K562 (cell line): ENCODE results near the gene CWC22. TPM values are rescaled to one million over a fixed set of nuclear protein-coding genes. Genes with fewer than 3 reads are reported as not detected.

ENCODE experiments used
- ATAC-seq: fragments of 200-7000 bp; cut with Tn5 transposase; 3 replicates; pipeline ENCODE4 v1.9.1; 2020; ENCODE audit warnings: moderate library complexity
- BruUV-seq: library from RNA; stranded (reverse); fragments of 400-500 nt; replicated peaks from 2 replicates; lab custom pipeline; 2021; lab: Mats Ljungman, UMichigan
- CTCF ChIA-PET: fragments of 300-600 bp; formaldehyde crosslinking; extraction: SDS; loops from one replicate; lab custom pipeline; 2021; ENCODE audit warnings: low intra/inter-chr PET ratio; lab: Yijun Ruan, JAX
- POLR2A ChIA-PET: fragments of 300-600, 350-650 bp; sonication (Branson Sonifier 250); formaldehyde crosslinking; extraction: SDS; loops from one replicate; lab custom pipeline; 2021; ENCODE audit warnings: antibody characterized with exemption, inconsistent platforms; lab: Yijun Ruan, JAX
- DNase-seq, 4 experiments: peaks; one replicate each; pipeline versions ENCODE4 v3.0.0 to v3.0.0-alpha.2; 2011 to 2018; ENCODE audit warnings: low spot score in 3 of 4, mixed read lengths in 3 of 4; ENCODE audit errors: extremely low read depth in 1 of 4
- FAIRE-seq: peaks from 2 replicates; lab custom pipeline; 2011; peaks lifted over from hg19 to GRCh38; lab: Jason Lieb, UNC
- H2AFZ ChIP-seq: 2 replicates; pipeline ENCODE4 v1.6.0; 2011; ENCODE audit warnings: low read depth, low read length, control low read depth, inconsistent platforms
- H3K27ac ChIP-seq: fragments of 200-600 bp; 3 replicates; pipeline ENCODE4 v1.8.0; 2011; ENCODE audit warnings: low read depth, mild to moderate bottlenecking, control low read depth, inconsistent platforms, low read length, moderate library complexity, mixed read lengths; ENCODE audit errors: extremely low read depth
- H3K27me3 ChIP-seq, 2 experiments: fragments of 300-600 bp in 1 of 2; 2 replicates in 1 of 2; 3 replicates in 1 of 2; pipeline versions ENCODE4 v1.6.0 to v1.8.0; 2011; ENCODE audit warnings: inconsistent platforms in 2 of 2, low read length in 2 of 2, mild to moderate bottlenecking in 1 of 2, mixed read lengths in 1 of 2, moderate library complexity in 1 of 2; ENCODE audit not compliant: control insufficient read depth in 2 of 2, insufficient read depth in 2 of 2
- H3K36me3 ChIP-seq: fragments of 300-600 bp; 3 replicates; pipeline ENCODE4 v1.8.0; 2011; ENCODE audit warnings: mild to moderate bottlenecking, low read length, inconsistent platforms; ENCODE audit not compliant: control insufficient read depth, insufficient read depth
- H3K4me1 ChIP-seq, 2 experiments: fragments of 200-600 bp in 1 of 2; replicated peaks in 1 of 2; 2 replicates in 1 of 2; 3 replicates in 1 of 2; pipeline versions ENCODE4 v1.5.1 to v1.8.0; 2011; ENCODE audit warnings: inconsistent platforms in 2 of 2, low read length in 2 of 2, mild to moderate bottlenecking in 1 of 2, mixed read lengths in 1 of 2, moderate library complexity in 1 of 2; ENCODE audit not compliant: control insufficient read depth in 2 of 2, insufficient read depth in 2 of 2
- H3K4me2 ChIP-seq: 2 replicates; pipeline ENCODE4 v1.6.1; 2011; ENCODE audit warnings: low read length, control low read depth, inconsistent platforms, mixed read lengths; ENCODE audit not compliant: insufficient read depth
- H3K4me3 ChIP-seq: fragments of 200-600 bp; sonication (generic), shearing (Covaris generic); 2 replicates; pipeline ENCODE4 v1.5.1; 2016; ENCODE audit warnings: control low read depth, inconsistent platforms
- H3K79me2 ChIP-seq: fragments of 200-600 bp; 3 replicates; pipeline ENCODE4 v1.8.0; 2011; ENCODE audit warnings: low read length, inconsistent platforms; ENCODE audit not compliant: control insufficient read depth, insufficient read depth
- H3K9ac ChIP-seq, 2 experiments: 2 replicates each; pipeline versions ENCODE4 v1.6.0 to v1.6.1; 2011; ENCODE audit warnings: low read depth in 2 of 2, low read length in 2 of 2, control low read depth in 1 of 2, inconsistent platforms in 1 of 2, mild to moderate bottlenecking in 1 of 2, mixed read lengths in 1 of 2; ENCODE audit not compliant: insufficient read depth in 1 of 2
- H3K9me1 ChIP-seq: one replicate; pipeline ENCODE4 v1.6.0; 2011; ENCODE audit warnings: inconsistent platforms, mild to moderate bottlenecking, low read length, moderate library complexity; ENCODE audit not compliant: control insufficient read depth, insufficient read depth
- H3K9me3 ChIP-seq: replicated peaks from 2 replicates; pipeline ENCODE4 v1.5.1; 2011; ENCODE audit warnings: low read depth, low read length, inconsistent platforms; ENCODE audit not compliant: control insufficient read depth, insufficient read depth
- H4K20me1 ChIP-seq: replicated peaks from 2 replicates; pipeline ENCODE4 v1.6.1; 2011; ENCODE audit warnings: low read length, inconsistent platforms, mixed read lengths; ENCODE audit not compliant: control insufficient read depth, insufficient read depth
- CAMTA2 ChIP-seq: fragments of 250-450 bp; sonication (Bioruptor Pico); conservative IDR thresholded peaks from 2 replicates; pipeline ENCODE4 v1.5.1; 2022
- CCAR2 ChIP-seq: fragments of 200-400 bp; formaldehyde crosslinking; IDR thresholded peaks from 2 replicates; pipeline ENCODE4 v1.6.1; 2017; ENCODE audit warnings: mild to moderate bottlenecking, low read depth, low read length
- ELF4 ChIP-seq: fragments of 450-650 bp; formaldehyde crosslinking; IDR thresholded peaks from 2 replicates; pipeline ENCODE4 v1.4.0; 2022; ENCODE audit warnings: missing genetic modification characterization
- ESRRB ChIP-seq: fragments of 250-450 bp; sonication (Bioruptor Pico); IDR thresholded peaks from 2 replicates; pipeline ENCODE4 v1.5.0; 2020; ENCODE audit warnings: mild to moderate bottlenecking, moderate library complexity, borderline replicate concordance
- FOSL1 ChIP-seq: fragments of 200-800 bp; sonication (Bioruptor generic); conservative IDR thresholded peaks from 2 replicates; pipeline ENCODE4 v1.6.1; 2016; ENCODE audit warnings: missing genetic modification characterization, missing compliant biosample characterization
- HCFC1 ChIP-seq: IDR thresholded peaks from 2 replicates; pipeline ENCODE4 v1.6.1; 2012; ENCODE audit warnings: low read depth, low read length, improper control_type of control experiment
- MCM3 ChIP-seq: fragments of 450-650 bp; IDR thresholded peaks from 2 replicates; pipeline ENCODE4 v1.6.1; 2016
- NEUROD1 ChIP-seq: fragments of 150-350 bp; IDR thresholded peaks from 2 replicates; pipeline ENCODE4 v1.6.1; 2014; ENCODE audit warnings: borderline replicate concordance, low read length, low read depth; ENCODE audit not compliant: partially characterized antibody
- RBM14 ChIP-seq: fragments of 200-400 bp; formaldehyde crosslinking; IDR thresholded peaks from 2 replicates; pipeline ENCODE4 v1.6.1; 2018; ENCODE audit warnings: low read depth, mild to moderate bottlenecking, low read length, moderate library complexity, borderline replicate concordance; ENCODE audit not compliant: insufficient read depth
- RFX7 ChIP-seq: fragments of 250-450 bp; sonication (Bioruptor Pico); IDR thresholded peaks from 2 replicates; pipeline ENCODE4 v1.5.1; 2021; ENCODE audit warnings: mild to moderate bottlenecking
- ZC3H11A ChIP-seq: IDR thresholded peaks from 2 replicates; pipeline ENCODE4 v1.6.1; 2012; ENCODE audit warnings: low read depth, low read length, improper control_type of control experiment
- ZNF77 ChIP-seq: fragments of 250-450 bp; sonication (Bioruptor Pico); IDR thresholded peaks from 2 replicates; pipeline ENCODE4 v1.5.0; 2020
- whole genome bisulfite sequencing: fragments of 100-300 bp; shearing (Covaris generic); methylation state at CpG from one replicate; pipeline ENCODE4 v1.1.6; 2016; ENCODE audit warnings: low coverage, mixed read lengths; ENCODE audit not compliant: insufficient coverage; ENCODE audit errors: missing lambda C conversion rate; 5-methylcytosine and 5-hydroxymethylcytosine counted together
- in situ Hi-C: fragments of 300-500 bp; cut with MboI; formaldehyde crosslinking; loops from 4 replicates; pipeline ENCODE4 v1.15.0; 2018; ENCODE audit warnings: inconsistent platforms, mixed read lengths
- intact Hi-C: fragments of 100-400 bp; cut with micrococcal nuclease; formaldehyde crosslinking; loops from 2 replicates; pipeline ENCODE4 v1.14.2; 2022
- polyA plus RNA-seq, 8 experiments: library from polyadenylated mRNA; depleted of rRNA in 4 of 8; stranded (reverse) in 5 of 8; unstranded in 3 of 8; fragments of >200 nt; fragmentation: Nextera tagmentation in 2 of 8; fragmentation: Illumina TruSeq in 1 of 8; extraction: Ambion mirVana in 2 of 8; extraction: Trizol in 1 of 8; gene quantifications; 2 replicates each; pipeline versions ENCODE4 v1.2.1 to v1.2.3, GENCODE V29; 2011 to 2014; ENCODE audit warnings: inconsistent platforms in 1 of 8, missing spikeins in 1 of 8
- total RNA-seq, 7 experiments: library from RNA; depleted of rRNA in 6 of 7; stranded (reverse); fragments of >200 nt in 6 of 7; fragmentation: Illumina TruSeq in 2 of 7; extraction: Trizol in 2 of 7; gene quantifications; 2 replicates each; pipeline versions ENCODE4 v1.2.1 to v1.2.3, GENCODE V29; 2011 to 2021; ENCODE audit warnings: low replicate concordance in 1 of 7
- TF ChIP-seq, protein P1 (sequence below), 2 experiments: fragments of 450-650 bp in 1 of 2; sonication (generic) in 1 of 2; formaldehyde crosslinking; conservative IDR thresholded peaks; 2 replicates each; pipeline versions ENCODE4 v1.4.0 to v1.8.1; 2020 to 2022; ENCODE audit warnings: mild to moderate bottlenecking in 1 of 2, missing genetic modification reagents in 1 of 2

CWC22 gene
- total and polyA plus RNA-seq, 9 of the 15 experiments (the other 6 are each of a cell fraction or from before 2014, with no cell fraction given) = 14.5 to 54.2 (median 36.7) TPM

DNA sequence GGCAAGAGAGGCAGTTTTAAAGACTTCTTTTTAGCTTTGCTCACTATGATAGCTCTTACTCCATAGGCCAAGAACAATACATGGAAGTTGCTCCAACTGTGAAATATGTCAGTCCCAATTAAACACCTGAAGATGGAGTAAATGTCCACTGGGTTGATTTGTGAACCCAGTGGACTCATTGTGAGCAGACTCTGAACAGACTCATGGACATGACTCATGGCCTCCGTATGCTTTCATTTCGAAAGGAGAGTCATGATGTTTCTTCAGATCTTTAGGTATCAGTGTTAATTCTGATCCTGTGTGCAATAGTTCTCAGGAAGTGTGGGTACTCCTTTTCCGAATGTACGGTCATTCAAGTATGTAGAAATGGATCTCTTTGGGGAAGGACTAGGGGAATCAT, 5.4 kb upstream of the CWC22 start:
- CTCF ChIA-PET = no interaction called here
- no TSS peak for BruUV-seq
- DNase-seq (no peak), ATAC-seq (no peak), FAIRE-seq (no peak)
- Histone ChIP-seq H3K27ac (no peak overlapping the region), H3K4me2 (no peak overlapping the region), H3K9me1 (no peaks in the 10 kb centered on the region), H3K4me1 (peaks cover 0 to 2% of the 10 kb centered on the region in 2 experiments; a peak in 2 of 5 replicates), H3K36me3 (no peaks in the 10 kb centered on the region), H4K20me1 (no peaks in the 10 kb centered on the region), H3K79me2 (no peaks in the 10 kb centered on the region), H3K27me3 (no peaks in the 10 kb centered on the region), H3K9ac (no peak overlapping the region), H2AFZ (peak overlapping the region; percentile 5; the same call in 1 of the 2 replicates), H3K9me3 (no peaks in the 10 kb centered on the region; the same call in 1 of the 2 replicates), H3K4me3 (no peak overlapping the region)
- in situ Hi-C loops (no loop called here), intact Hi-C loops (no loop called here)
- TF ChIP-seq FOSL1 (tag) (peak; percentile 49), CAMTA2 (CRISPR knock-in tag) (no peak), MCM3 (no peak)
- 6% methylated on average over 4 of the region's 4 CpGs for WGBS
- POLR2A ChIA-PET = no interaction called here

DNA sequence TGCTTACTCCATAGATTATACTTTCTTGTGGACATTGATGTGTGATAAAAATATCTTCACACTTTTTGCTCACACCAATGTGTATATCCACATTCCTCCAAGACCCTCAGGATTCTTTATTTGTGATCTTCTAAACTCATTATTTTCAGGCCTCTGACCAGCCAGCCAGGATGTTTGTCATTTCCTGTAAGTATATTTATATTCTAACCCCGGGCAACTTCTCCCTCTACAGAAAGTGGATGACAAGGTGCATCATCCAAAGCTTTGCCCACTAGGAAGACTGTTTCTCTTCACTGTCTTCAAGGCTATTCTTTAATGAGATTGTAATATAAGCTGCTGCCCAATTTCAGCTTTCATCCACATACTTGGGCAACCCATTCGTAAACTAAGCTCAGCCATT, 3.6 kb upstream of the CWC22 start:
- BruUV-seq = no TSS peak
- no peak for FAIRE-seq
- Histone ChIP-seq H3K4me1 (peaks cover 0 to 5% of the 10 kb centered on the region in 2 experiments; a peak in 2 of 5 replicates), H3K9me1 (no peaks in the 10 kb centered on the region), H3K9ac (no peak overlapping the region), H3K36me3 (no peaks in the 10 kb centered on the region), H3K4me3 (no peak overlapping the region), H3K9me3 (no peaks in the 10 kb centered on the region; the same call in 1 of the 2 replicates), H2AFZ (no peak overlapping the region), H3K79me2 (peaks cover 14% of the 10 kb centered on the region), H3K4me2 (no peak overlapping the region), H3K27ac (no peak overlapping the region), H3K27me3 (no peaks in the 10 kb centered on the region), H4K20me1 (no peaks in the 10 kb centered on the region)
- intact Hi-C loops (no loop called here), in situ Hi-C loops (no loop called here)
- ChIA-PET CTCF (no interaction called here), POLR2A (interaction anchor here (0.5 to 1.3 kb wide), 4 partner anchors 28 to 1083 kb away, joined by 3 to 4 read pairs (median 3); no protein-coding TSS in a partner anchor)
- no peak for DNase-seq
- ATAC-seq = no peak
- WGBS = 5% methylated on average over 2 of the region's 2 CpGs
- TF ChIP-seq ESRRB (CRISPR knock-in tag) = no peak
- TF ChIP-seq RBM14 = no peak
- TF ChIP-seq ELF4 = no peak
- TF ChIP-seq HCFC1 = no peak
- TF ChIP-seq RFX7 (CRISPR knock-in tag) = no peak
- TF ChIP-seq, protein P1, sequence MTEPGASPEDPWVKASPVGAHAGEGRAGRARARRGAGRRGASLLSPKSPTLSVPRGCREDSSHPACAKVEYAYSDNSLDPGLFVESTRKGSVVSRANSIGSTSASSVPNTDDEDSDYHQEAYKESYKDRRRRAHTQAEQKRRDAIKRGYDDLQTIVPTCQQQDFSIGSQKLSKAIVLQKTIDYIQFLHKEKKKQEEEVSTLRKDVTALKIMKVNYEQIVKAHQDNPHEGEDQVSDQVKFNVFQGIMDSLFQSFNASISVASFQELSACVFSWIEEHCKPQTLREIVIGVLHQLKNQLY (CRISPR knock-in tag; conservative IDR thresholded peaks at IDR 0.05) = no peak
- no peak for TF ChIP-seq ZC3H11A
- TF ChIP-seq CCAR2 = no peak
- TF ChIP-seq NEUROD1 = no peak
- TF ChIP-seq ZNF77 (CRISPR knock-in tag) = no peak
- TF ChIP-seq, all 486 proteins: peak for 0
